H9 (cell line): ENCODE measurements around the gene ESRP2. TPM values are rescaled to one million over a fixed set of nuclear protein-coding genes. Genes with fewer than 3 reads are reported as not detected.

Experiments
- DNase-seq: peaks from one replicate; pipeline ENCODE4 v3.0.0-alpha.2; 2017
- H2AFZ ChIP-seq: one replicate; pipeline ENCODE4 v1.6.1; 2013; ENCODE audit warnings: mild to moderate bottlenecking, low read length, control low read depth, moderate library complexity
- H2AK5ac ChIP-seq: 2 replicates; pipeline ENCODE4 v1.6.1; 2013; ENCODE audit warnings: low read length, control low read depth, mixed read lengths; ENCODE audit not compliant: insufficient read length
- H2BK120ac ChIP-seq: one replicate; pipeline ENCODE4 v1.6.1; 2013; ENCODE audit warnings: low read depth, mild to moderate bottlenecking, low read length, control low read depth, inconsistent platforms; ENCODE audit not compliant: poor library complexity, severe bottlenecking
- H2BK12ac ChIP-seq: 2 replicates; pipeline ENCODE4 v1.6.1; 2013; ENCODE audit warnings: low read length, control low read depth, mixed read lengths, low read depth; ENCODE audit not compliant: insufficient read length
- H2BK15ac ChIP-seq: 2 replicates; pipeline ENCODE4 v1.6.1; 2013; ENCODE audit warnings: low read depth, low read length, control low read depth
- H2BK20ac ChIP-seq: one replicate; pipeline ENCODE4 v1.6.1; 2013; ENCODE audit warnings: low read depth, mild to moderate bottlenecking, low read length, control low read depth, inconsistent platforms; ENCODE audit not compliant: poor library complexity, severe bottlenecking
- H2BK5ac ChIP-seq: 2 replicates; pipeline ENCODE4 v1.6.1; 2013; ENCODE audit warnings: low read length, control low read depth, mixed read lengths; ENCODE audit not compliant: insufficient read length
- H3K14ac ChIP-seq: 2 replicates; pipeline ENCODE4 v1.6.1; 2013; ENCODE audit warnings: low read length, control low read depth; ENCODE audit not compliant: insufficient read depth
- H3K18ac ChIP-seq: 2 replicates; pipeline ENCODE4 v1.6.1; 2013; ENCODE audit warnings: low read depth, mild to moderate bottlenecking, mixed read lengths, low read length, control low read depth; ENCODE audit not compliant: insufficient read length
- H3K23ac ChIP-seq: 2 replicates; pipeline ENCODE4 v1.6.1; 2013; ENCODE audit warnings: low read length, control low read depth, mixed read lengths, low read depth; ENCODE audit not compliant: insufficient read length
- H3K23me2 ChIP-seq: 2 replicates; pipeline ENCODE4 v1.6.1; 2013; ENCODE audit warnings: low read depth, mild to moderate bottlenecking, mixed read lengths, low read length, control low read depth; ENCODE audit not compliant: insufficient read length, poor library complexity, severe bottlenecking
- H3K27ac ChIP-seq: 2 replicates; pipeline ENCODE4 v1.5.1; 2013; ENCODE audit warnings: low read length, control low read depth, mixed read lengths, low read depth; ENCODE audit not compliant: insufficient read length
- H3K27me3 ChIP-seq: 2 replicates; pipeline ENCODE4 v1.6.1; 2013; ENCODE audit warnings: low read length, control low read depth, inconsistent platforms; ENCODE audit not compliant: insufficient read depth
- H3K4ac ChIP-seq: 2 replicates; pipeline ENCODE4 v1.6.1; 2013; ENCODE audit warnings: low read depth, mild to moderate bottlenecking, control low read depth, inconsistent platforms, low read length, moderate library complexity
- H3K4me1 ChIP-seq: 2 replicates; pipeline ENCODE4 v1.6.1; 2013; ENCODE audit warnings: low read length, control low read depth, inconsistent platforms; ENCODE audit not compliant: insufficient read depth
- H3K4me2 ChIP-seq: 2 replicates; pipeline ENCODE4 v1.6.1; 2013; ENCODE audit warnings: low read length, control low read depth, mixed read lengths; ENCODE audit not compliant: insufficient read length, insufficient read depth
- H3K56ac ChIP-seq: 2 replicates; pipeline ENCODE4 v1.6.1; 2013; ENCODE audit warnings: low read depth, mild to moderate bottlenecking, mixed read lengths, low read length, control low read depth; ENCODE audit not compliant: insufficient read length
- H3K79me1 ChIP-seq: 2 replicates; pipeline ENCODE4 v1.6.1; 2013; ENCODE audit warnings: low read depth, mild to moderate bottlenecking, moderate library complexity, low read length, control low read depth, inconsistent platforms; ENCODE audit not compliant: insufficient read depth, poor library complexity, severe bottlenecking
- H3K79me2 ChIP-seq: 2 replicates; pipeline ENCODE4 v1.6.1; 2013; ENCODE audit warnings: low read length, control low read depth, inconsistent platforms; ENCODE audit not compliant: insufficient read depth
- H3K9ac ChIP-seq: 2 replicates; pipeline ENCODE4 v1.6.1; 2013; ENCODE audit warnings: low read length, control low read depth, mixed read lengths; ENCODE audit not compliant: insufficient read length; ENCODE audit errors: extremely low read depth
- H3K9me3 ChIP-seq: one replicate; pipeline ENCODE4 v1.6.1; 2013; ENCODE audit warnings: low read depth, low read length, inconsistent platforms; ENCODE audit not compliant: control insufficient read depth
- H3T11ph ChIP-seq: one replicate; pipeline ENCODE4 v1.6.1; 2013; ENCODE audit warnings: mild to moderate bottlenecking, low read length, control low read depth, inconsistent platforms
- H4K20me1 ChIP-seq: one replicate; pipeline ENCODE4 v1.6.1; 2013; ENCODE audit not compliant: control insufficient read depth, insufficient read length, insufficient read depth
- H4K5ac ChIP-seq: 2 replicates; pipeline ENCODE4 v1.6.1; 2013; ENCODE audit warnings: low read depth, mild to moderate bottlenecking, mixed read lengths, low read length, control low read depth; ENCODE audit not compliant: insufficient read length
- H4K8ac ChIP-seq: replicated peaks from 2 replicates; pipeline ENCODE4 v1.6.1; 2013; ENCODE audit warnings: low read length, control low read depth, mixed read lengths, low read depth; ENCODE audit not compliant: insufficient read length
- H4K91ac ChIP-seq: 2 replicates; pipeline ENCODE4 v1.6.1; 2013; ENCODE audit warnings: low read depth, mild to moderate bottlenecking, moderate library complexity, mixed read lengths, low read length, control low read depth; ENCODE audit not compliant: insufficient read length
- H3K27ac Mint-ChIP-seq, 3 experiments: 2 replicates in 2 of 3; 3 replicates in 1 of 3; pipeline ENCODE4 v1.8.0; 2020 to 2021; ENCODE audit warnings: mixed read lengths in 3 of 3, mild to moderate bottlenecking in 1 of 3, moderate library complexity in 1 of 3
- H3K27me3 Mint-ChIP-seq: 2 replicates; pipeline ENCODE4 v1.8.0; 2021; ENCODE audit warnings: low read depth, mild to moderate bottlenecking, moderate library complexity, mixed read lengths
- H3K36me3 Mint-ChIP-seq, 3 experiments: 2 replicates in 2 of 3; 3 replicates in 1 of 3; pipeline ENCODE4 v1.8.0; 2020 to 2021; ENCODE audit warnings: low read depth in 3 of 3, mixed read lengths in 3 of 3; ENCODE audit not compliant: insufficient read depth in 1 of 3
- H3K4me1 Mint-ChIP-seq, 2 experiments: 2 replicates each; pipeline ENCODE4 v1.8.0; 2020; ENCODE audit warnings: mixed read lengths in 2 of 2
- H3K4me3 Mint-ChIP-seq, 2 experiments: 2 replicates in 1 of 2; 3 replicates in 1 of 2; pipeline ENCODE4 v1.8.0; 2020 to 2021; ENCODE audit warnings: mild to moderate bottlenecking in 2 of 2, mixed read lengths in 2 of 2, moderate library complexity in 1 of 2
- H3K9me3 Mint-ChIP-seq, 2 experiments: 2 replicates in 1 of 2; 3 replicates in 1 of 2; pipeline ENCODE4 v1.8.0; 2020; ENCODE audit warnings: mild to moderate bottlenecking in 2 of 2, mixed read lengths in 2 of 2, moderate library complexity in 1 of 2
- CTCF ChIP-seq: fragments of 200-600 bp; sonication (generic); conservative IDR thresholded peaks from 3 replicates; pipeline ENCODE4 v1.8.0; 2021; ENCODE audit warnings: antibody characterized with exemption, mild to moderate bottlenecking
- WGBS: extraction: QIAGEN DNeasy Blood & Tissue Kit; methylation state at CpG from one replicate; pipeline ENCODE4 v1.1.7; 2013; ENCODE audit warnings: missing lambda C conversion rate, low lambda C conversion rate, mixed read lengths; ENCODE audit not compliant: insufficient read length; ENCODE audit errors: extremely low coverage; 5-methylcytosine and 5-hydroxymethylcytosine counted together
- total RNA-seq: library from RNA; stranded (reverse); gene quantifications from 2 replicates; pipeline ENCODE4 v1.2.1, GENCODE V29; 2021

ESRP2 gene
- total RNA-seq, 1 experiment from 2014 or later = 59.5 TPM

- Histone ChIP-seq H2BK12ac (no peak overlapping the region), H3K79me2 (no peaks in the 10 kb centered on the region), H3K9ac (no peak overlapping the region), H2BK20ac (no peak overlapping the region), H2BK5ac (no peak overlapping the region), H3K27ac (no peak overlapping the region), H3K4ac (no peak overlapping the region), H3K23ac (no peak overlapping the region), H2AK5ac (no peak overlapping the region), H4K8ac (no peak overlapping the region), H4K20me1 (no peaks in the 10 kb centered on the region), H4K5ac (no peak overlapping the region), H3K4me2 (no peak overlapping the region), H3T11ph (no peak overlapping the region), H3K56ac (no peak overlapping the region), H2BK15ac (no peak overlapping the region), H3K23me2 (peaks cover 11% of the 10 kb centered on the region), H3K18ac (no peak overlapping the region), H4K91ac (no peak overlapping the region), H3K27me3 (no peaks in the 10 kb centered on the region), H3K4me1 (no peaks in the 10 kb centered on the region), H3K14ac (no peak overlapping the region), H3K79me1 (no peaks in the 10 kb centered on the region), H2BK120ac (no peak overlapping the region), H2AFZ (no peak overlapping the region), H3K9me3 (no peaks in the 10 kb centered on the region)
- Mint-ChIP-seq H3K36me3 (peaks cover 1 to 15% (median 7%) of the 10 kb centered on the region in 3 experiments; a peak in 5 of 7 replicates), H3K4me1 (peaks cover 13 to 15% of the 10 kb centered on the region in 2 experiments), H3K27ac (no peak overlapping the region), H3K9me3 (no peaks in the 10 kb centered on the region), H3K27me3 (peaks cover 6% of the 10 kb centered on the region), H3K4me3 (no peak overlapping the region)
- TF ChIP-seq CTCF = no peak
- DNase-seq = no peak
- WGBS = no CpG with 5 or more reads among the region's 4 CpGs
Measured at GRCh38 chr16:68249371-68249770, 13.4 kb upstream of the ESRP2 start.
